Tibial nerve (tissue), 4 donors: ENCODE measurements around the gene DHRS7.

Source experiments
- EP300 ChIP-seq, 2 donors: sonication (generic); formaldehyde crosslinking; IDR thresholded peaks; one replicate each; pipeline ENCODE4 v1.6.1; 2017; ENCODE audit warnings: antibody characterized with exemption in 2 of 2, mild to moderate bottlenecking in 1 of 2
- POLR2A ChIP-seq, 2 donors: fragments of 450-650 bp; IDR thresholded peaks; one replicate each; pipeline ENCODE4 v1.6.1; 2017; ENCODE audit warnings: antibody characterized with exemption in 2 of 2, mild to moderate bottlenecking in 2 of 2, moderate library complexity in 2 of 2
- TF ChIP-seq, protein P1 (sequence below), 5 experiments: fragments of 200-600 bp in 3 of 5; fragments of 450-650 bp in 2 of 5; sonication (generic) in 3 of 5; IDR thresholded peaks; one replicate each; pipeline ENCODE4 v1.5.1; 2016 to 2019; ENCODE audit warnings: antibody characterized with exemption in 5 of 5, mild to moderate bottlenecking in 3 of 5, moderate library complexity in 2 of 5

DNA sequence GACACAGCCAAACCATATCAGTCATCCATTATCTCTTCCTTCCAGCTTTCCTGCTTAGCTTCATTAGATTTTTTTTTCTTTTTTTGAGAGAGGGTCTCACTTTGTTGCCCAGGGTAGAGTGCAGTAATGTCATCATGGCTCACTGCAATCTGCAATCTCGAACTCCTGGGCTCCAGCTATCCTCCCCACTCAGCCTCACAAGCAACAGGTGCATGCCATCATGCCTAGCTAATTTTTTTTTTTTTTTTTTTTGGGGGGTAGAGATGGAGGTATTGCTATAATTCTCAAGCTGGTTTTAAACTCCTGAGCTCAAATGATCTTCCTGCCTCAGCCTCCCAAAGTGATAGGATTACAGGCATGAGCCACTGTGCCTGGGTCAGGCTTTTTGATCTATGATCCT lies 45.5 kb upstream of the DHRS7 start:
- TF ChIP-seq, protein P1, sequence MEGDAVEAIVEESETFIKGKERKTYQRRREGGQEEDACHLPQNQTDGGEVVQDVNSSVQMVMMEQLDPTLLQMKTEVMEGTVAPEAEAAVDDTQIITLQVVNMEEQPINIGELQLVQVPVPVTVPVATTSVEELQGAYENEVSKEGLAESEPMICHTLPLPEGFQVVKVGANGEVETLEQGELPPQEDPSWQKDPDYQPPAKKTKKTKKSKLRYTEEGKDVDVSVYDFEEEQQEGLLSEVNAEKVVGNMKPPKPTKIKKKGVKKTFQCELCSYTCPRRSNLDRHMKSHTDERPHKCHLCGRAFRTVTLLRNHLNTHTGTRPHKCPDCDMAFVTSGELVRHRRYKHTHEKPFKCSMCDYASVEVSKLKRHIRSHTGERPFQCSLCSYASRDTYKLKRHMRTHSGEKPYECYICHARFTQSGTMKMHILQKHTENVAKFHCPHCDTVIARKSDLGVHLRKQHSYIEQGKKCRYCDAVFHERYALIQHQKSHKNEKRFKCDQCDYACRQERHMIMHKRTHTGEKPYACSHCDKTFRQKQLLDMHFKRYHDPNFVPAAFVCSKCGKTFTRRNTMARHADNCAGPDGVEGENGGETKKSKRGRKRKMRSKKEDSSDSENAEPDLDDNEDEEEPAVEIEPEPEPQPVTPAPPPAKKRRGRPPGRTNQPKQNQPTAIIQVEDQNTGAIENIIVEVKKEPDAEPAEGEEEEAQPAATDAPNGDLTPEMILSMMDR (IDR thresholded peaks at IDR 0.05): no peak
- TF ChIP-seq POLR2A (IDR thresholded peaks at IDR 0.05) (no peak), EP300 (IDR thresholded peaks at IDR 0.05) (no peak)
